Gastroesophageal sphincter (tissue), 3 donors: ENCODE results near the gene SEMA3A.

ENCODE experiments used
- CTCF ChIP-seq, 4 experiments: fragments of 200-600 bp in 2 of 4; fragments of 450-650 bp in 2 of 4; sonication (generic) in 1 of 4; IDR thresholded peaks; one replicate each; pipeline ENCODE4 v1.5.1; 2017 to 2019; ENCODE audit warnings: antibody characterized with exemption in 4 of 4, mild to moderate bottlenecking in 2 of 4, moderate library complexity in 2 of 4
- POLR2AphosphoS5 ChIP-seq: sonication (generic); formaldehyde crosslinking; IDR thresholded peaks from one replicate; pipeline ENCODE4 v1.6.1; 2017; ENCODE audit warnings: antibody characterized with exemption

- TF ChIP-seq CTCF (IDR thresholded peaks at IDR 0.05) (no peak), POLR2AphosphoS5 (no peak)
Observed at GRCh38 chr7:84230491-84230890, 35.9 kb upstream of the SEMA3A start.
